ENCODE measurements around the gene CFLAR. TPM values are rescaled to one million over a fixed set of nuclear protein-coding genes. Genes with fewer than 3 reads are reported as not detected.

The CFLAR gene
- total RNA-seq, 1 experiment from 2014 or later = 21.5 TPM

DNA sequence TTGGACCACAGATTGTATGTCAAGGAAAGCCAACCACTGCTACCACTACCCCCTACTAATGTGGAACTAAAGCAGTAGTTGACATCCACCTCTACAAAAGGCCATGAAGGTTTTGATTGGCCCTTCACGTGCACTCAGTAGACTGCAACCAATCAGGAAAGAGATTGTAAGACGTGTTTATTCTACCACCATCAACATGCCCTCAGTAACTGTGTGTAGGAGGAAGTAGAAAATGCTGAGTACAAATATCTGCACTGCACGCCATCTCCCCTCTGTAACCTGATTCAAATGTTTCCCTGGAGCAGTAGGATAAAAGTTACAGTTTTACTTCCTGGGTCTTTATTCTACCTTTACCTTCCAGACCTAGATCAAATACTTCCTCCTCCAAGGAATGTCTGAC is 64.0 kb downstream of the CFLAR start (continued):
- TF ChIP-seq, protein P1, sequence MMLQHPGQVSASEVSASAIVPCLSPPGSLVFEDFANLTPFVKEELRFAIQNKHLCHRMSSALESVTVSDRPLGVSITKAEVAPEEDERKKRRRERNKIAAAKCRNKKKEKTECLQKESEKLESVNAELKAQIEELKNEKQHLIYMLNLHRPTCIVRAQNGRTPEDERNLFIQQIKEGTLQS (CRISPR knock-in tag; conservative IDR thresholded peaks at IDR 0.05) = no peak
- TF ChIP-seq ZNF396 (CRISPR knock-in tag; IDR thresholded peaks at IDR 0.05; ENCODE audit: borderline replicate concordance) = no peak
- no peak for TF ChIP-seq NR1H2 (CRISPR knock-in tag; IDR thresholded peaks at IDR 0.05)
- no peak for TF ChIP-seq SMAD3 (CRISPR knock-in tag; IDR thresholded peaks at IDR 0.05; ENCODE audit: borderline replicate concordance)
- TF ChIP-seq, protein P2, sequence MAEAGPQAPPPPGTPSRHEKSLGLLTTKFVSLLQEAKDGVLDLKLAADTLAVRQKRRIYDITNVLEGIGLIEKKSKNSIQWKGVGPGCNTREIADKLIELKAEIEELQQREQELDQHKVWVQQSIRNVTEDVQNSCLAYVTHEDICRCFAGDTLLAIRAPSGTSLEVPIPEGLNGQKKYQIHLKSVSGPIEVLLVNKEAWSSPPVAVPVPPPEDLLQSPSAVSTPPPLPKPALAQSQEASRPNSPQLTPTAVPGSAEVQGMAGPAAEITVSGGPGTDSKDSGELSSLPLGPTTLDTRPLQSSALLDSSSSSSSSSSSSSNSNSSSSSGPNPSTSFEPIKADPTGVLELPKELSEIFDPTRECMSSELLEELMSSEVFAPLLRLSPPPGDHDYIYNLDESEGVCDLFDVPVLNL (CRISPR knock-in tag; IDR thresholded peaks at IDR 0.05; ENCODE audit: borderline replicate concordance, low read depth) = no peak

DNA sequence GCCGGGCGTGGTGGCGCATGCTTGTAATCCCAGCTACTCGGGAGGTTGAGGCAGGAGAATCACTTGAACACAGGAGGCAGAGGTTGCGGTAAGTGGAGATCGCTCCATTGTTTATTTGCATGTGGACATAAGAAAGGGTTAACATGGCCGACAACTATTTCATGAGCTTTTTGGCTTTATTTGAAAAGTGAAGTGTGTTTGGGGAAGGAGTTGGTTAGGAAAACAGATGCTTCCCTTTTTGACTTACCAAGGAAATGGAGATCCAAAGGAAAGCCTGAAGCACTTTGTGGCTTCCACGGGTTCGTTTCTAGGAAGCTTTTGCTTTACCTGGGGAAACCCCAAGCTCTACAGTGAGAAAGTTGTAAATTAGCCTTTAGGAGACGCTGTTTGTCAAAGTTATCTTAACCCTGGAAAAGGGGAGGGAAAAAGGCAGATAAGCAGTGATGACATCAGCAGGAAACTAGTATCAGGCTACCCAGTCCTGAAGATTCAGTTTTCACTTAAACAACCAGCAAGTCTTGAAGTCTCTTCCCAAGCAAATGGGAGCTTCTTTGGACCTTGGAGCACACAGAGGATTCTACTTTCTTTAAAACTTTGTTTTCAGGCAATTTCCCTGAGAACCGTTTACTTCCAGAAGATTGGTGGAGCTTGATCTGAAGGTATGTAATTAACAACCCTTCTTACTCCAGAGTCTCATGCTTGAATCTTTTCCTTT is 66.8 kb downstream of the CFLAR start, which contains the start of gene CASP10:
TSS of gene CASP10 (plus strand) at position 492 of the 715 bp plus-strand sequence. CDS start 2,637 bp downstream, outside the sequence.
- TF ChIP-seq, protein P3, sequence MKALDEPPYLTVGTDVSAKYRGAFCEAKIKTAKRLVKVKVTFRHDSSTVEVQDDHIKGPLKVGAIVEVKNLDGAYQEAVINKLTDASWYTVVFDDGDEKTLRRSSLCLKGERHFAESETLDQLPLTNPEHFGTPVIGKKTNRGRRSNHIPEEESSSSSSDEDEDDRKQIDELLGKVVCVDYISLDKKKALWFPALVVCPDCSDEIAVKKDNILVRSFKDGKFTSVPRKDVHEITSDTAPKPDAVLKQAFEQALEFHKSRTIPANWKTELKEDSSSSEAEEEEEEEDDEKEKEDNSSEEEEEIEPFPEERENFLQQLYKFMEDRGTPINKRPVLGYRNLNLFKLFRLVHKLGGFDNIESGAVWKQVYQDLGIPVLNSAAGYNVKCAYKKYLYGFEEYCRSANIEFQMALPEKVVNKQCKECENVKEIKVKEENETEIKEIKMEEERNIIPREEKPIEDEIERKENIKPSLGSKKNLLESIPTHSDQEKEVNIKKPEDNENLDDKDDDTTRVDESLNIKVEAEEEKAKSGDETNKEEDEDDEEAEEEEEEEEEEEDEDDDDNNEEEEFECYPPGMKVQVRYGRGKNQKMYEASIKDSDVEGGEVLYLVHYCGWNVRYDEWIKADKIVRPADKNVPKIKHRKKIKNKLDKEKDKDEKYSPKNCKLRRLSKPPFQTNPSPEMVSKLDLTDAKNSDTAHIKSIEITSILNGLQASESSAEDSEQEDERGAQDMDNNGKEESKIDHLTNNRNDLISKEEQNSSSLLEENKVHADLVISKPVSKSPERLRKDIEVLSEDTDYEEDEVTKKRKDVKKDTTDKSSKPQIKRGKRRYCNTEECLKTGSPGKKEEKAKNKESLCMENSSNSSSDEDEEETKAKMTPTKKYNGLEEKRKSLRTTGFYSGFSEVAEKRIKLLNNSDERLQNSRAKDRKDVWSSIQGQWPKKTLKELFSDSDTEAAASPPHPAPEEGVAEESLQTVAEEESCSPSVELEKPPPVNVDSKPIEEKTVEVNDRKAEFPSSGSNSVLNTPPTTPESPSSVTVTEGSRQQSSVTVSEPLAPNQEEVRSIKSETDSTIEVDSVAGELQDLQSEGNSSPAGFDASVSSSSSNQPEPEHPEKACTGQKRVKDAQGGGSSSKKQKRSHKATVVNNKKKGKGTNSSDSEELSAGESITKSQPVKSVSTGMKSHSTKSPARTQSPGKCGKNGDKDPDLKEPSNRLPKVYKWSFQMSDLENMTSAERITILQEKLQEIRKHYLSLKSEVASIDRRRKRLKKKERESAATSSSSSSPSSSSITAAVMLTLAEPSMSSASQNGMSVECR (CRISPR knock-in tag; IDR thresholded peaks at IDR 0.05; ENCODE audit: borderline replicate concordance) = no peak
- no peak for TF ChIP-seq ZNF671 (CRISPR knock-in tag; IDR thresholded peaks at IDR 0.05)
- TF ChIP-seq CBFB (CRISPR knock-in tag; IDR thresholded peaks at IDR 0.05; ENCODE audit: low read depth) = no peak
- TF ChIP-seq FOXP1 (CRISPR knock-in tag; IDR thresholded peaks at IDR 0.05; ENCODE audit: borderline replicate concordance) = no peak
- TF ChIP-seq GABPB1 (CRISPR knock-in tag; IDR thresholded peaks at IDR 0.05) = peak; percentile 81
- TF ChIP-seq, protein P4, sequence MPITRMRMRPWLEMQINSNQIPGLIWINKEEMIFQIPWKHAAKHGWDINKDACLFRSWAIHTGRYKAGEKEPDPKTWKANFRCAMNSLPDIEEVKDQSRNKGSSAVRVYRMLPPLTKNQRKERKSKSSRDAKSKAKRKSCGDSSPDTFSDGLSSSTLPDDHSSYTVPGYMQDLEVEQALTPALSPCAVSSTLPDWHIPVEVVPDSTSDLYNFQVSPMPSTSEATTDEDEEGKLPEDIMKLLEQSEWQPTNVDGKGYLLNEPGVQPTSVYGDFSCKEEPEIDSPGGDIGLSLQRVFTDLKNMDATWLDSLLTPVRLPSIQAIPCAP (CRISPR knock-in tag; IDR thresholded peaks at IDR 0.05) = no peak
- TF ChIP-seq, protein P5, sequence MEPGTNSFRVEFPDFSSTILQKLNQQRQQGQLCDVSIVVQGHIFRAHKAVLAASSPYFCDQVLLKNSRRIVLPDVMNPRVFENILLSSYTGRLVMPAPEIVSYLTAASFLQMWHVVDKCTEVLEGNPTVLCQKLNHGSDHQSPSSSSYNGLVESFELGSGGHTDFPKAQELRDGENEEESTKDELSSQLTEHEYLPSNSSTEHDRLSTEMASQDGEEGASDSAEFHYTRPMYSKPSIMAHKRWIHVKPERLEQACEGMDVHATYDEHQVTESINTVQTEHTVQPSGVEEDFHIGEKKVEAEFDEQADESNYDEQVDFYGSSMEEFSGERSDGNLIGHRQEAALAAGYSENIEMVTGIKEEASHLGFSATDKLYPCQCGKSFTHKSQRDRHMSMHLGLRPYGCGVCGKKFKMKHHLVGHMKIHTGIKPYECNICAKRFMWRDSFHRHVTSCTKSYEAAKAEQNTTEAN (CRISPR knock-in tag; IDR thresholded peaks at IDR 0.05) = no peak
- TF ChIP-seq SP1 (CRISPR knock-in tag; conservative IDR thresholded peaks at IDR 0.05) = no peak
- DNase-seq (ENCODE audit: low spot score) (no peak), ATAC-seq (peak; percentile 94)
- peak within 1 kb of the TSS; percentile 64 for H3K4me3 Mint-ChIP-seq
- ChIA-PET POLR2A (interaction anchor here (0.7 to 1.3 kb wide), 3 partner anchors 12 to 294 kb away, joined by 3 to 4 read pairs (median 3); partner anchors contain the start of gene PPIL3), CTCF (interaction anchor here (0.6 to 3.0 kb wide), 17 partner anchors 13 to 376 kb away, joined by 3 to 78 read pairs (median 3); no protein-coding TSS in a partner anchor)
- peaks cover 15% of the 10 kb centered on the region for H3K4me1 Mint-ChIP-seq
- H3K27me3 Mint-ChIP-seq (ENCODE audit: low read depth) = no peaks in the 10 kb centered on the region; the same call in none of the 2 replicates
- H3K9me3 Mint-ChIP-seq = peaks cover 23% of the 10 kb centered on the region
- peak within 1 kb of the TSS; percentile 90 for H3K27ac Mint-ChIP-seq
- peaks cover 15% of the 10 kb centered on the region for H3K36me3 Mint-ChIP-seq

DNA sequence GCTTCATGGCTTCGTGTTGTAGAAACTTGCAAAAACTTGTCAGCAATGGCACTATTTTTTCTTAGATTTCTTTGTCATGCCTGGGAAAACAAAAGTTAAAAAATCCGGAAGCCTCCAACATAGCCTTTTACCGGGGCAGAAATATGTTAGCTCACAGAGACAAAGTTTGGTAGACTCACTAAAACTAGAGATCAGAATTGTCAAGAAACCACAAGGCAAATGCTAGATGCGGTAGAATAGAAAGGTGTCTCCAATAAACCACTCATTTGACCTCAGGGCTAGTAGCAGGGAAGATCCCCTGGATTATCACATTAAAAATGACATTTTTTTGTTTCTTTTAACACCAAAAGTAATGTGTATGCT is 67.4 kb downstream of the CFLAR start:
- ATAC-seq = no peak
- POLR2A ChIA-PET = interaction anchor here (0.7 to 1.3 kb wide), 3 partner anchors 12 to 295 kb away, joined by 3 to 4 read pairs (median 3); partner anchors contain the start of gene PPIL3
- TF ChIP-seq ESRRA (CRISPR knock-in tag; IDR thresholded peaks at IDR 0.05; ENCODE audit: borderline replicate concordance) (no peak), ZNF423 (CRISPR knock-in tag; IDR thresholded peaks at IDR 0.05) (no peak), GABPB1 (CRISPR knock-in tag; IDR thresholded peaks at IDR 0.05) (no peak), MYBL2 (CRISPR knock-in tag; IDR thresholded peaks at IDR 0.05) (no peak), ETV6 (CRISPR knock-in tag; IDR thresholded peaks at IDR 0.05) (no peak), MXD4 (CRISPR knock-in tag; IDR thresholded peaks at IDR 0.05; ENCODE audit: borderline replicate concordance) (no peak)
- TF ChIP-seq, protein P1 (CRISPR knock-in tag; conservative IDR thresholded peaks at IDR 0.05) = no peak
- TF ChIP-seq, protein P6, sequence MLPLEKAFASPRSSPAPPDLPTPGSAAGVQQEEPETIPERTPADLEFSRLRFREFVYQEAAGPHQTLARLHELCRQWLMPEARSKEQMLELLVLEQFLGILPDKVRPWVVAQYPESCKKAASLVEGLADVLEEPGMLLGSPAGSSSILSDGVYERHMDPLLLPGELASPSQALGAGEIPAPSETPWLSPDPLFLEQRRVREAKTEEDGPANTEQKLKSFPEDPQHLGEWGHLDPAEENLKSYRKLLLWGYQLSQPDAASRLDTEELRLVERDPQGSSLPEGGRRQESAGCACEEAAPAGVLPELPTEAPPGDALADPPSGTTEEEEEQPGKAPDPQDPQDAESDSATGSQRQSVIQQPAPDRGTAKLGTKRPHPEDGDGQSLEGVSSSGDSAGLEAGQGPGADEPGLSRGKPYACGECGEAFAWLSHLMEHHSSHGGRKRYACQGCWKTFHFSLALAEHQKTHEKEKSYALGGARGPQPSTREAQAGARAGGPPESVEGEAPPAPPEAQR (CRISPR knock-in tag; IDR thresholded peaks at IDR 0.05) = no peak
- TF ChIP-seq, protein P7, sequence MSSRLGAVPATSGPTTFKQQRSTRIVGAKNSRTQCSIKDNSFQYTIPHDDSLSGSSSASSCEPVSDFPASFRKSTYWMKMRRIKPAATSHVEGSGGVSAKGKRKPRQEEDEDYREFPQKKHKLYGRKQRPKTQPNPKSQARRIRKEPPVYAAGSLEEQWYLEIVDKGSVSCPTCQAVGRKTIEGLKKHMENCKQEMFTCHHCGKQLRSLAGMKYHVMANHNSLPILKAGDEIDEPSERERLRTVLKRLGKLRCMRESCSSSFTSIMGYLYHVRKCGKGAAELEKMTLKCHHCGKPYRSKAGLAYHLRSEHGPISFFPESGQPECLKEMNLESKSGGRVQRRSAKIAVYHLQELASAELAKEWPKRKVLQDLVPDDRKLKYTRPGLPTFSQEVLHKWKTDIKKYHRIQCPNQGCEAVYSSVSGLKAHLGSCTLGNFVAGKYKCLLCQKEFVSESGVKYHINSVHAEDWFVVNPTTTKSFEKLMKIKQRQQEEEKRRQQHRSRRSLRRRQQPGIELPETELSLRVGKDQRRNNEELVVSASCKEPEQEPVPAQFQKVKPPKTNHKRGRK (CRISPR knock-in tag; IDR thresholded peaks at IDR 0.05; ENCODE audit: borderline replicate concordance) = no peak

More for the DNA sequence above, 67.4 kb downstream of the CFLAR start:
- H3K4me3 Mint-ChIP-seq = peak overlapping the region; percentile 64
- H3K27ac Mint-ChIP-seq = peak overlapping the region; percentile 90
- peaks cover 19% of the 10 kb centered on the region for H3K9me3 Mint-ChIP-seq
- no peak for DNase-seq (ENCODE audit: low spot score)
- peaks cover 15% of the 10 kb centered on the region for H3K4me1 Mint-ChIP-seq
- peaks cover 11% of the 10 kb centered on the region for H3K36me3 Mint-ChIP-seq
- no peaks in the 10 kb centered on the region; the same call in none of the 2 replicates for H3K27me3 Mint-ChIP-seq (ENCODE audit: low read depth)
- CTCF ChIA-PET = interaction anchor here (0.7 to 3.0 kb wide), 13 partner anchors 13 to 376 kb away, joined by 3 to 78 read pairs (median 4); no protein-coding TSS in a partner anchor

All from WTC11 (cell line).